Measurements from ENCODE around the gene EXOC1.

GRCh38 chr4:55921093-55921492 lies 67.6 kb downstream of the EXOC1 start:
- TF ChIP-seq CTCF (conservative IDR thresholded peaks at IDR 0.05 in 1 of 2, IDR thresholded peaks at IDR 0.05 in 1 of 2; ENCODE audit: extremely low read depth in 1 of 2, insufficient read depth in 1 of 2, low read depth in 1 of 2, low read length in 2 of 2): no peak
- no peak for TF ChIP-seq EZH2 (IDR thresholded peaks at IDR 0.05; ENCODE audit: borderline replicate concordance, low read length)

All from mammary epithelial cell (primary cell).